ENCODE data around the gene DTL.

DTL gene

DNA sequence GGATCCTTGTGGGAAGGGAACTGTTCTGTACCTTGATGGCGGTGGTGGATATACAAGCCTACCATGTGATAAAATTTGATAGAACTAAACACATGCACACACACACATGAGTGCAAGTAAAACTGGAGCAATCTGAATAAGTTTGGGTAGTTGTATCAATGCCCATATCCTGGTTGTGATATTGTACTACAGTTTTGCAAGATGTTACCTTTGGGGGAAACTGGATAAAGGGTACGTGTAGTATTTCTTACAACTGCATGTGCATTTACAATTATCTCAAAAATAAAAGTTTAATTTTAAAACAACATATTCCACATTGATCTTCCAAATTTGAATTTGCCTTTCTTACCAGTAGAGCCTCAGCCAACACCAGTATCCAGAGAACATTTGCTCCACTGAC lies 99.6 kb downstream of the DTL start:
- DNase-seq: no peak

DNA sequence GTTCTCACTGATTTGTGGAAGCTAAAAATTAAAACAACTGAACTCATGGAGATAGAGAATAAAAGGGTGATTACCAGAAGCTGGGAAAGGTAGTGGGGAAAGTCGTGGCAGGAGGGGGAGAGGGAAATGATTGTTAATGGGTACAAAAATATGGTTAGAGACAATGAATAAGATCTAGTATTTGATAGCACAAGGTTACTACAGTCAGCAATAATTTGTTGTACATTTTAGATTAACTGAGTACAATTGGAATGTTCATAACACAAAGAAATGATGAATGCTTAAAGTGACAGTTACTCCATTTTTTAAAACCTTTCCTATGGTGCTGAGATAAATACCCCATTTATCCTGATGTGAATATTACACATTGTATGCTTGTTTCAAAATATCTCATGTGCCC lies 102.3 kb downstream of the DTL start:
- DNase-seq: no peak

DNA sequence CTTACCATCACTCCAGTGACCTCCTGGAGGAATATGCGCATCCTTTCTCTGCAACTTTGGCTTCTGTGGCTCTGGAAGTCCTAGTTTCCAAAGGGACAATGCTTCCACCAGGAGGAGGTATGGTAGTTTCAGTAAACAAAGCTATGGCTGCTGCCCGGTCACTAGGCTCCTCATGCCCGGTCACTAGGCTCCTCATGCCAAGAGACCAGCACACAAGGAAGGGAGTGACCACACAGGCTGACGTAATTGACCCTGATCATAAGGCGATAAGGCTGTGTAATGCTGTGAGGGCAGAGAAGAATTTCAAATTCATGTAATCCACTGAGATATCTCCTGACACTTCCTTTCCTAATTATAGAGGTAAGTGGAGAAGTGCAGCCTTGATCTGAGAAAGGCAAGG lies 102.9 kb downstream of the DTL start:
- no peak for DNase-seq

GRCh38 chr1:212139526-212140135 lies 104.1 kb downstream of the DTL start:
- no peak for DNase-seq

DNA sequence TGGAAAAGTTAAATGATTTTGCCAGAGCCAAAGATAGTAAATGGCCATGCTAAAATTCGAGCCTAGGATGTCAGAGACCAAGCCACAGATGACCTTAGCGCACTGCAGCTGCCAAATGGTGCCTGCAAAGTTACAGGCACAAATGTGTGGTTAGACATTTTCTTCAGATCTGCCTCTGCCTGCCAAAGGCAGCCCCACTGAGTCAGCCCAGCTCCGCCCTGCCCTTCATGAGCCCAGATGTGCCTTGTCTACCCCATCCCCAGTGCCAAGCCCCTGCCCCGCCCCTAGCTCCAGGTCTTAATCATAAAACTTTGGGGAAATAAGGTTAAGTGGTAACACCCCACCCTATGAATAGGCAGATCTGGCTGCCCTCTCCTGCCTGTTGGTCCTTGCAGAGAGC lies 105.9 kb downstream of the DTL start:
- no peak for DNase-seq

DNA sequence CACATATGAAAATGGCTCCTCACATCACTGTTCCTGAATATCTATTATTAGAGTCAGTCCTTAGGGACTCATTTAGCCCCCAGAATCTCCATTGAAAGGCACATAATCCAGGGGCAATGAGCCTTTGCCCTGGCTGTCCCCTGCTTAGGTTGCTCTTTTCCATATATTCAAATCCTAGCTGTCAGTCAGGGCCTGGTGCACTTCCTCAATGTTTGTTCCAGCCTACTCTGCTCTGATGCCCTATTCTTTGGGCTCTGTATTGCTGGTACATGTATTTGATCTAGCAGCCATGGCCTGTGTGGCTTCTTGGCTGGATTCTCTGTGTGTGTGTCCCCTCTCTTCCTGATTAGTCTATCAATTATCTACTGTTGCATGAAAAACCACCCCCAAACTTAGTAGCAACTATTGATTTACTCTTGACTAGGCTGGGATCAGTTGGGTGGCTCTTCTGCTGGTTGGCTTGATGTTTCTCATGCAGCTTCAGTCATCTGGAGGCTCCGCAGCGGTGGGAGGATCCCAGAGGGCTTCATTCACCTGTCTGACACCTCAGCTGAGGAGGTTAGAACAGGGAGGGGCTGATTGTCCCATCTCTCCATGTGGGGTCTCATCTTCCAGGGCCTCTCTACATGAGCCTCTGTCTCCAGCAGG lies 107.5 kb downstream of the DTL start:
- no peak for DNase-seq

- DNase-seq: no peak
Observed at GRCh38 chr1:212147581-212148033, 112.1 kb downstream of the DTL start.

- no peak for DNase-seq
Observed at GRCh38 chr1:212149566-212149965, 114.0 kb downstream of the DTL start.

DNA sequence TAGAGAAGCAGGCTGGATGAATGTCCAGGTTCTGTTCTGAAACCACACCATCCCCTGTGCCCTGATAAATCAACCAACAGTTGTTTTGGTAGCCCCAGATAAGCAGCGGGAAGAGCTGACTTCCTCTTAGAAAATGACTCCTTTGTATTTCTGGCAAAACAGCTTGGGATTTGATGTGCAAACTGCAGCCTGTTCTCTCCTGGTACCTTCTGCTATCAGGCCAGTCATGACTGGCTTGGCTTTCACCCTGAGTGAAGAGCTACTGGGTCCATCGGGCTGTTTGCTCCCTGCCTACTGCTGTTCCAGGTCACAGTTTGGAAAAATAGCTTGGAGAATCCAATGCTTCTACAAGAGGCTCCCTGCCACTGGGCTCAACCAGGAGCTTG lies 116.8 kb downstream of the DTL start:
- no peak for DNase-seq

- DNase-seq: no peak
Observed at GRCh38 chr1:212152869-212153268, 117.3 kb downstream of the DTL start.

GRCh38 chr1:212153635-212154034 lies 118.1 kb downstream of the DTL start:
- no peak for DNase-seq

Data from DMS153 (cell line).